ENCODE data around the gene LRRC8B. TPM values are rescaled to one million over a fixed set of nuclear protein-coding genes. Genes with fewer than 3 reads are reported as not detected.
A peak's percentile ranks its signal among the peaks of the same experiment; 100 is the strongest.

Gene LRRC8B
- total and polyA plus RNA-seq, 9 of the 15 experiments (the other 6 are each of a cell fraction or from before 2014, with no cell fraction given), result 4.3 to 43.7 (median 14.4) TPM

DNA sequence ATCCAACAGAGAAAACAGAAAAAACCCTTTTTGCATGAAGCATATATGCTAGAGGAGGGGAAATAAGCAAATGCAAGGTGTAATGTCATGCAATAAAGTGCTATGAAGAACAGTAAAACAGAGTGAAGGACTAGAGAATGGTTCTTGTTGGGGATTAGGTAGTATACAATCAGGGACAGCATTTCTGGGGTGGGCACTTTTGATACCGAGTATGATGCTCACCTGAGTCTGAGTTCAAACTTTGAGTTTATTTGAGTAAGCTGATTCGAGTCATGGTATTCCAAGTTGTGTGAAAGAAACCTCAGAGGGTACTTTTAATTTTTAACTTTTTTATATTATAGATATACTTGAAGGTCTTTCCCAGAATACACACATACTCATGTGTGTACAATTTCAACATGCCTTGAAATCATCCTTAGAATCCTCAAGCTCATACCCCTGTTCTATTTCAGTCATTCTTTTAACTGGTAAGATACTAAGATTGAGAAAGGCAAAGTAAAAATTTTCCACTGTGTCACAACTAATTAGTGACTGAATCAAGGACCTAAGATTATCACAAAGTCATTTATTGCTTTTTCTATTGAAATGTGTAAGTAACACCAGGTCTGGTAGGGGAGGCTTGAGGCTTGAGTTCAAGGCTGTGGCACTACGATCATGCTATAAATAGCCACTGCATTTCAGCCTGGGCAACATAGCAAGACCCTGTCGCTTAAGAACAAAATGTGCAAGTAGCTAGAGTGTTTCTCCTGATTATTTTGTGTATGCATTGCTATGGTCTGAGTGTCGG is 12.1 kb downstream of the LRRC8B start:
- Histone ChIP-seq H3K36me3 (ENCODE audit: control insufficient read depth, insufficient read depth, low read length) (peaks cover 54% of the 10 kb centered on the region), H3K4me2 (ENCODE audit: insufficient read depth, low read length) (peak overlapping the region; percentile 54; the same call in 1 of the 2 replicates), H3K9me1 (ENCODE audit: control insufficient read depth, insufficient read depth, low read length) (no peaks in the 10 kb centered on the region), H3K9me3 (replicated peaks; ENCODE audit: control insufficient read depth, insufficient read depth, low read depth, low read length) (peaks cover 8% of the 10 kb centered on the region; the same call in 1 of the 2 replicates), H2AFZ (ENCODE audit: low read depth, low read length) (no peak overlapping the region), H3K79me2 (ENCODE audit: control insufficient read depth, insufficient read depth, low read length) (peaks cover 97% of the 10 kb centered on the region), H3K27me3 (ENCODE audit: control insufficient read depth in 2 of 2, insufficient read depth in 2 of 2, low read length in 2 of 2) (no peaks in the 10 kb centered on the region), H3K9ac (ENCODE audit: insufficient read depth in 1 of 2, low read depth in 2 of 2, low read length in 2 of 2) (no peak overlapping the region), H3K27ac (ENCODE audit: extremely low read depth, low read depth, low read length) (peak overlapping the region; percentile 73; the same call in 2 of the 3 replicates), H3K4me1 (replicated peaks in 1 of 2; ENCODE audit: control insufficient read depth in 2 of 2, insufficient read depth in 2 of 2, low read length in 2 of 2) (peaks cover 14 to 74% of the 10 kb centered on the region in 2 experiments), H3K4me3 (no peak overlapping the region), H4K20me1 (replicated peaks; ENCODE audit: control insufficient read depth, insufficient read depth, low read length) (no peaks in the 10 kb centered on the region)
- no TSS peak for BruUV-seq (replicated peaks)
- FAIRE-seq (no peak), DNase-seq (ENCODE audit: extremely low read depth in 1 of 4, low spot score in 3 of 4) (no peak), ATAC-seq (no peak)
- ChIA-PET POLR2A (interaction anchor here (0.6 to 2.0 kb wide), 3 partner anchors 8 to 375 kb away, joined by 3 to 6 read pairs (median 4); no protein-coding TSS in a partner anchor), CTCF (ENCODE audit: low intra/inter-chr PET ratio) (no interaction called here)
- WGBS (ENCODE audit: insufficient coverage, low coverage, missing lambda C conversion rate), result 77% methylated on average over 5 of the region's 5 CpGs
- in situ Hi-C loops (cut with MboI) (no loop called here), intact Hi-C loops (cut with micrococcal nuclease) (loop anchor here (5.0 to 10.0 kb wide), 2 partner anchors 168 to 286 kb away; partner anchors contain the start of gene LRRC8D)
- TF ChIP-seq RBM25 (IDR thresholded peaks at IDR 0.05; ENCODE audit: low read depth, low read length, severe bottlenecking), result peak; percentile 88
- no peak for TF ChIP-seq STAG1 (CRISPR knock-in tag; IDR thresholded peaks at IDR 0.05; ENCODE audit: borderline replicate concordance)
- TF ChIP-seq SETDB1 (IDR thresholded peaks at IDR 0.05; ENCODE audit: low read length), result no peak
- TF ChIP-seq PREB (CRISPR knock-in tag; IDR thresholded peaks at IDR 0.05), result no peak
- no peak for TF ChIP-seq SREBF2 (CRISPR knock-in tag; IDR thresholded peaks at IDR 0.05)
- TF ChIP-seq ZNF121 (CRISPR knock-in tag; conservative IDR thresholded peaks at IDR 0.05), result peak; percentile 97
- peak; percentile 84 for TF ChIP-seq MEF2A (IDR thresholded peaks at IDR 0.05; ENCODE audit: control insufficient read depth, low read depth, low read length)
- no peak for TF ChIP-seq TGIF2 (CRISPR knock-in tag; IDR thresholded peaks at IDR 0.05)
- peak; percentile 61 for TF ChIP-seq BCOR (IDR thresholded peaks at IDR 0.05)
- no peak for TF ChIP-seq MLX (CRISPR knock-in tag; conservative IDR thresholded peaks at IDR 0.05)
- TF ChIP-seq MAFF (IDR thresholded peaks at IDR 0.05; ENCODE audit: low read length), result no peak
- TF ChIP-seq, protein P1, sequence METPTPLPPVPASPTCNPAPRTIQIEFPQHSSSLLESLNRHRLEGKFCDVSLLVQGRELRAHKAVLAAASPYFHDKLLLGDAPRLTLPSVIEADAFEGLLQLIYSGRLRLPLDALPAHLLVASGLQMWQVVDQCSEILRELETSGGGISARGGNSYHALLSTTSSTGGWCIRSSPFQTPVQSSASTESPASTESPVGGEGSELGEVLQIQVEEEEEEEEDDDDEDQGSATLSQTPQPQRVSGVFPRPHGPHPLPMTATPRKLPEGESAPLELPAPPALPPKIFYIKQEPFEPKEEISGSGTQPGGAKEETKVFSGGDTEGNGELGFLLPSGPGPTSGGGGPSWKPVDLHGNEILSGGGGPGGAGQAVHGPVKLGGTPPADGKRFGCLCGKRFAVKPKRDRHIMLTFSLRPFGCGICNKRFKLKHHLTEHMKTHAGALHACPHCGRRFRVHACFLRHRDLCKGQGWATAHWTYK (CRISPR knock-in tag; IDR thresholded peaks at IDR 0.05), result no peak
- TF ChIP-seq ADNP (tag; IDR thresholded peaks at IDR 0.05), result peak; percentile 16; the same call in 1 of the 2 replicates
- 0 out of 4 replicates have a peak, but pooled peaks of 1 of the 2 experiments have one; percentile 50 for TF ChIP-seq KDM1A (IDR thresholded peaks at IDR 0.05)
- TF ChIP-seq U2AF1 (optimal IDR thresholded peaks at IDR 0.05; ENCODE audit: low read depth, low read length), result no peak
- TF ChIP-seq, protein P2, sequence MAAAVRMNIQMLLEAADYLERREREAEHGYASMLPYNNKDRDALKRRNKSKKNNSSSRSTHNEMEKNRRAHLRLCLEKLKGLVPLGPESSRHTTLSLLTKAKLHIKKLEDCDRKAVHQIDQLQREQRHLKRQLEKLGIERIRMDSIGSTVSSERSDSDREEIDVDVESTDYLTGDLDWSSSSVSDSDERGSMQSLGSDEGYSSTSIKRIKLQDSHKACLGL (CRISPR knock-in tag; IDR thresholded peaks at IDR 0.05; ENCODE audit: borderline replicate concordance, poor library complexity, severe bottlenecking), result no peak
- no peak for TF ChIP-seq NFXL1 (CRISPR knock-in tag; IDR thresholded peaks at IDR 0.05)
- TF ChIP-seq ESRRA (IDR thresholded peaks at IDR 0.05; ENCODE audit: borderline replicate concordance, low read depth), result no peak
